NCI-H774 (cell line): Measurements from ENCODE around the gene TTLL11.
"Not testable (repeated sequence)": the region's sequence is repeated elsewhere in the genome, so short reads cannot be mapped to it uniquely, and the experiment has no call there.

ENCODE experiments used
- DNase-seq: peaks from one replicate; lab custom pipeline; 2025; lab: John Stamatoyannopoulos, UW

TTLL11 gene

DNA sequence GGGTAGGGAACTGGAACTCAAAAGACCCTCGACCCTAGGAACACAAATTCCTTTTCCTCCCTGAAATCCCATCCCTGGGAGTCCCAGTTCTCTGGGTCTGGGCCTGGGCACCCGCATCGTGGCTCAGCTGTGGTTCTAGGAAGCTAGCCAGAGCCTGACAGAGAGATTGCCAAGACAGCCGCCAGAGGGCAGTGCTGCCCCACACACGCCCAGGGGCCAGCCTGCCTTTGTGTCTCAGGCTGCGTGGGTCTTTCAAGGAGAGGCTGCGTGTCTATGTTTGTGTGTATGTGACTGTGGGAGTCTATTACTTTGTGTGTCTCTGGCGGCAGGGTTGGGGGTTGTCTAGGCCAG is 32.0 kb upstream of the TTLL11 start:
- DNase-seq, result peak; percentile 75

DNA sequence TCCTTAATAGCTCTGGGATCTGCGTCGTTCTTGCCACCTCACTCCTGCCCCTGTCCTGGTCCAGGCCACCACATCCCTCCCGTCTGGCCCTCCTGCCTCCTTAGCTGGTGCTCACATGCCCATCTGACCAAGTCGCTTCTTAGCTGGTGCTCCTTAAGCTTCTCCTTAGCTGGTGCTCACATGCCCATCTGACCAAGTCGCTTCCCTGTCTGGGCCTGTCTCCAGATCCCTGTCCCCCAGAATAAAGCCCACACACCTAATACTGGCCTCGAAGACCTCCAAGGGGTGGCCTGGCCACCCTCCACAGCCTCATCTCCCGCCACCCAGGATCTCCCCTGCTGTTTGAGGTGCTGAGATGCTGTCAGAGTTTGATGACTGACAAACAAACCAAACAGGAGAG is 31.4 kb upstream of the TTLL11 start:
- DNase-seq, result no peak

DNA sequence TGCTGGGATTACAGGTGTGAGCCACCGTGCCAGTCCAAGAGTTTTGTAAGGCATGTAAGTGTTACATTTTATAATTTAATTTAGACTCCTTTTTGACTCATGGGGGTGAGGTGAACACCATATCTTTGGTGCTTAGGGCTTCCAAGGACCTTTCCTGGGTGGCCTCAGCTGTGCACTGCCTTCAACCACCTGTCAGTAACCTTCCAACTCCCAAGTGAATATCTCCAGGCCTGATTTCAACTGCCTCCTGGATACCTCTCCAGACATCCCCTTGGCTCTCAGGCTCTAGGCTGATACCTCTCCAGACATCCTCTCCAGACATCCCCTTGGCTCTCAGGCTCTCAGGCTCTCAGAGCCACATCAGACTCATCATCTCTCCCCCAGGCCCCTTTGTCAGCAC is 30.9 kb upstream of the TTLL11 start:
- DNase-seq, result no peak

DNA sequence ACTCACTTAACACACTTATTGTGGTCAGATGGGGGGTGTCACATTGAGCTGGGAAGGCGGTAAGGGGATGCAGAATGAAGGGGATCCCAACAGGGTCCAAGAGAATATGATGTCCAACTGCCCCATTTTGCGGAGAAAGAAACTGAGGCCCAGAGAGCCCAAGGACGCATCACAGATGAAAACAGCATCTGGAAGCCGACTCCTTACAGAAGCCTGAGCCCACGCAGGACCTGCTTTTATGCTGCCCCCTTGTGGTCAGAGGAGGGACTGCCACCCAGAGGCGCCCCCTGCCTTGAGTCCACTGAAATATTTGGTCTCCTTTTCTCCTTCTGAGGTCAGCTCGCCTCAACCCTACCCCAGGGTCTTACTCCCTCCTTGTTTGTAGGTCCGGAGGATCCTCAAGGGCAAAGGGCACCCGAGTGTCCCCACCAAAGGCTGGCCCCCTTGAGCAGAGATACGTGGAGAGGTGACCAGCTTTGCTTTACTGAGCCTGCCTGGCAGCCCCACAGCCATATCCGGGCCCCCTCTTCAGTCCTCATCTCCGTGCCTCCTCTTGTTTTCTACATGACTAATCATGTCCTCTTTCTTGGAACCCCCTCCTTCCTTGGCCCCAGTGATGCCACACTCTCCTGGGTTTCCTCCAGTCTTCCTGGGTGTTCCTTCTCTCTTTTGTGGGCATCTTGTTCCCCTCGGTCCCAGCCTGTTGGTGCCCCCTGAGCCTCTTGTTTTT is 30.0 kb upstream of the TTLL11 start:
- peak; percentile 51 for DNase-seq

DNA sequence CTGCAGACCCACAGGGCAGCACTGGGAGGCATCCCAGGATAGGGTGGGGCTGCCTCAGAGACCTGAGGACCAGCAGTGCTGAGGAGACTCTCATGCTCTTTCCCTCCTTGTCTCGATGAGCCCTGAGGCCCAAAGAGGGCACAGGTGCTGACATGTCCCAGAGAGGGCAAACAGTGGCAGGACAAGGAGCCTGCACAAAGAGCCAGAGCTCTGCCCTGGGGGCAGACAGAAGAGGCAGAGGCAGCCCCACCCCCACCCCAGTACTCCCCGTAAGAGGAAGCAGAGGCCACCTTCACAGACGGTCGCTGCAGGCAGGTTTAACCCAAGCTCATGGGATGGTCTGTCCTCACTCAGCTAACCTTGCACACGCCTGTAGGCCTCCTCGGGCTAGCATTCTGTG is 29.4 kb upstream of the TTLL11 start:
- no peak for DNase-seq

DNA sequence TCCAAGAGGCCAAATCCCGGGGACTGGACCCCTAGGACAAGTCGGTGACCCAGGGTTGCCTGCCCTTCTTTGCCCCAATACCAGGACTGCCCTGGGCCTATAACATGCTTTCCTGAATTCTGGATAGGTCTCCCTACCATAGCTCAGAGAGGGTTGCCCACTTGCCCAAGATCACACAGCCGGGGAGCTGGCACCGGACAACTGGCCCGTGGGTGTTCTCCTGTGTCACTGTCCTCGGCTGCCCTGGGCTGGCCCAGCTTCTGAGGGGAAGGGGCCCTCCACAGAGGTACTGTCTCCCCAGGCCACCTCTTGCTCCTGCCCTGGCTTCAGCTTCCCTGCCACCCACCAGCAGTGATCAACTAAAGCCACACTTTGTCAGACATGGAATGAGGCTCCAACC is 28.8 kb upstream of the TTLL11 start:
- no peak for DNase-seq

DNA sequence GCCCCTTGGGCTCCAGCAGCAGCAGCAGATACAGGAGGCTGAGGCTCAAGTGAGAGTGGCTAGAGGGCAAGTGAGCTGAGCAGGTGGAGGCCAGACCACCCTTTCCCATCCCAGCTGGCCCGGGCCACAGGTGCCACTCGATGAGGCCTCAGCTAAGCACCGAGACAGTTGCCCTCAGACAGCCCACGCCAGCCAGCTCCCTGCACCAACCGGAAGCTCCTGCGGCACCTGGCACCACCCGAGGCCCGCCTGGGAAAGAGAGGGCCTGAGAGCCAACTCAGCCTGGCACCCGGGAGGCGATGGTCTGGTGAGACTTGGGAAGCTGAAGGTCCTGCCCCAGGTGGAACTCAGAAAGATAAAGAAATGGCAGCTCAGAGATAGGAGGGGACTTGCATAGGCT is 28.3 kb upstream of the TTLL11 start:
- DNase-seq, result no peak

DNA sequence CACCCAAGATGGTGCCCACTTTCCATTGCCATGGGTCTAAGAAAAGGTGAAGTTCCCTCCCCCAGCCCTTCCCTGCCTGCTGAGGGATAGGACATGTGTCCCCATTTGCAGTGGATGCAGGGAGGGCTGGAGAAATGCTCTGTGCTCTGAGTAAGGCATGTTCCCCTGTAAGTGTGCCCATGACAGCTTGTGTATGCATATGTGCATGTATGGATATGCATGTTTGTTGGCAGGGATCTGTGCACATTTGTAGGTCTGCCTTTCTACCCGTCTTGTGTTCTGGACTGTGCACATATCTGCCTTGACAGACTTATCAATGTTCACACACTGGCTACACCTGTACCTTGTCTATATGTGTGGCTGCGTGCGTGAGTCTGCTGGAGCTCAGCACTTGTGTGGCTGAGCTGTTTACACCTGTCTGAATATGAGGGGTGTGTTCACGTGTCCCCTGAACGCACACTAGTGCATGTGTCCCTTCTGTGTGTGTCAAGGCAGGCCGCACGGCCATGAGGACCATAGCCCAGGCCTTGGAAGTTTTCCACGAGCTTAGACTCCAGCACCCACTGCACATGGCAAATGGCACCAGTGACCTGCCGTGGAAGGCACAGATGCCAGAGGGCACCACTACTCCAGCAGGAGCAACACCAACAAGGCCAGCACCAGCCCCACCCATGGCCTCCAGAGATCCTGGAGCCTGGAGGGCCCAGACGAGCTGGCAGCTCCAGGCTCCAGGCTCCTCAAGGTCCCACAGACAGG is 27.4 kb upstream of the TTLL11 start:
- DNase-seq, result no peak

DNA sequence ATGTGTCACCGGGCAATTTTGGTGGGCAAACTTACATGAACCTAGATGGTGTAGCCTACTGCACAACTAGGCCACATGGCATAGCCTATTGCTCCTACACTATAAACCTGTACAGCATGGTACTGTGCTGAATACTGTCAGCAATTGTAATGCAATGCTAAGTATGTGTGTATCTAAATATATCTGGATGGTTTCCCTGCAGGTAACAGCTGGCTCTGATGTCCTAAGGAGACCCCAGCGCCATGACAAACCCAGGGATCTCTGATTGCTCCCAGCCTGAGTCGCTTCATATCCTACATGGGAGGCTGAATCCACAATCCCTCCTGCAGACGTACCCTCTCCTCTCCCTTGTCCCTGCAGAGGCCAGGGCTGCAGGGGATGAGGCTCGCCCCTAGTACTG is 26.6 kb upstream of the TTLL11 start:
- no peak for DNase-seq

DNA sequence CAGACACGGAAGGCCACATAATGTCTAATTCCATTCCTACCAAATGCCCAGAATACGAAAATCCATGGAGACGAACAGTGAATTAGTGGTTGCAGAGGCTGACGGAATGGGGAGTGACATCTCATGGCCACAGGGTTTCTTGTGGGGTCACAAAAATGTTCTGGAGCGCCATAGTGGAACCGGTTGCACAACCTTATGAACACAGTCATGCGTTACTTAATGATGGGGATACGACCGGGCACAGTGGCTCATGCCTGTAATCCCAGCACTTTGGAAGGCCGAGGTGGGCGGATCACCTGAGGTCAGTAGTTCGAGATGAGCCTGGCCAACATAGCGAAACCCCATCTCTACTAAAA is 26.0 kb upstream of the TTLL11 start:
- DNase-seq, result no peak

DNA sequence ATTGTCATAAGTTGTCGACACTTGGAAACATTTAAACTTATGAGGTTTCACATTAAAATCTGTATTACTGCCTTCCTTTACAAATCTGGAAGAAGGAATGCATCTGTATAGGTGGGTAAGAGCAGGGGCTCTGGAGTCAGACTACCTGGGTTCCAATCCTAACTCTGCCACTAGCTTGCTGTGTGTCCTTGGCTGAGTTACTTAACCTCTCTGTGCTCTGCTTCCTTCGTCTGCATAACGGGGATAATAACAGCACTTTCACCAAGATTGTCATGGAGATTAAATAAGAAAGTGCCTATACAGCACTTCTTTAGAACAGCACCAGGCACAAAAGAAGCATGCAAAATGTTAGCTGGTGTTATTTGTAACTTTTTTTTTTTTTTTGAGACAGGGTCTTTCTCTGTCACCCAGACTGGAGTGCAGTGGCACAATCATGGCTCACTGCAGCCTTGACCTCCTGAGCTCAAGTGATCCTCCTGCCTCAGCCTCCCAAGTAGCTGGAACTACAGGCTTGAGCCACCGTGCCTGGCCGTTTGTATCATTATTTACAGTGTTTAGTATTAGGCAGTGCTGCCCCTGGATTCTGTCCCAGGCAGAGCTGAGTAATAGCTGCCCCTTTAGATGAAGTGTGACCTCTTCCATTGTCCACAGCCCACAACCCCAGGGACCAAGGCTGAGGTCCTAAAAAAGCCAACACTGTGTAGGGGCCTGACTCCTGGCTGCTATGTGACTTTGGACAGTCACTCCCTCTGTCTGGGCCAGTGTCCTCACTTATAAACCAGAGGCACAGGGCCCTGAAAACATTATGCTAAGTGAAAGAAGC is 25.4 kb upstream of the TTLL11 start:
- no peak for DNase-seq

DNA sequence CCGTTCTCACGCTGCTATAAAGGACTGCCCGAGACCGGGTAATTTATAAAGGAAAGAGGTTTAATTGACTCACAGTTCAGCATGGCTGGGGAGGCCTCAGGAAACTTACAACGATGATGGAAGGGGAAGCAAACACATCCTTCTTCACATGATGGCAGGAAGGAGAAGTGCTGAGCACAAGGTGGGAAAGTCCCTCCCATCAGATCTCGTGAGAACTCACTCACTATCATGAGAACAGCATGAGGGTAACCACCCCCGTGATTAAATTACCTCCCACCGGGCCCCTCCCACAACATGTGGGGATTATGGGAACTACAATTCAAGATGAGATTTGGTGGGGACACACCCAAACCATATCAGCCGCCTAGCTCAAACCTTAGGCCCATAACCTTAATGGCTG is 24.1 kb upstream of the TTLL11 start:
- DNase-seq, result not testable (repeated sequence)

DNA sequence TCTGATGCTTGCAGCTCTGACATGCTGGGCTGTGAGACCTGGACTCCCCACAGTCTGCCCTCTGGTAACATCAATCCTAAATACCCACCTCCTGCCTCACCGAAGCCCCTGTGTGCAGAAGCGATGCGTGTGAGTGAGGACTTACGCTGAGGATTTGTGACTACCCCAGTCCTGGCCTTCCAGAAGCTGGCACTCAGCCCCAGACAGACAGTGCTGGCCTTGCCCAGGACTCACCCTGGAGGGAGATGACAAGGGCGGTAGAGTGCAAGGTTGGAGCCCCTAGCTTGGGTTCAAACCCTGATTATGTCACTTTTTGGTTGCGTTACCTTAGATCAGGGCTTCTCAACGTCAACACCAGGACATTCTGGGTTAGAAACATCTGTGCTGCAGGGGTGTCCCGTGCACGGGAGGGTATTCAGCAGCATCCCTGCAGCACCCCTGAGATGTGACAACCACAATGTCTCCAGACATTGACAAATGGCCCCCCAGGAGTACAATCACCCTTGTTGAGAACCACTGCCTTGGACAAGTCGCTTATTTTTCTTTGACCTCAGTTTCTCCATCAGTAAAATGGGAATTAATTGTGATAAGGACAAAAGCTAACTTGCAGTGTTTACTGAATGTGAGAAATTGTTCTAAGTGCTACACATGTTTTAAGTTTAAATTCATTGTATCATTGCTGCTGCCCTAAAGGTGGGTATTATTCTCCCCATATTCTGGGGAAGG is 23.5 kb upstream of the TTLL11 start:
- DNase-seq, result no peak

DNA sequence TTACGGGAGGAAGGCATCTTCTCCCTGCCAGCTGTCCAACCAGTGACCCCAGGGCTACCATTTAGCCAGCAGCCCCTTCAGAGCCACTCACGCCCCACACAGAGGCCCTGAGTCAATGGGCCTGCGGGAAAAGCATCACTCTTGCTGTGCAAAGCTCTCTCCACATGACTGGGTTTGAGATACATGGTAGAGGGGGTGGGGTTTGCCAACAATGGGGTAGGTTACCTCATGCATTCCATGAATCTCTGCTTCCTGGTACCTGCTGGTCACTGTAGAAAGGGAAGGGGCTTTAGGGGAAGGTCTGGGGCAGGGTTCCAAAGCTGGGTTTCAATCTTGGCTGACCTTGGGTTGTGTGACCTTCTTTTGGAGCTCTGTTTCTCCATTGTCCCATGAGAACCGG is 22.9 kb upstream of the TTLL11 start:
- DNase-seq, result no peak

DNA sequence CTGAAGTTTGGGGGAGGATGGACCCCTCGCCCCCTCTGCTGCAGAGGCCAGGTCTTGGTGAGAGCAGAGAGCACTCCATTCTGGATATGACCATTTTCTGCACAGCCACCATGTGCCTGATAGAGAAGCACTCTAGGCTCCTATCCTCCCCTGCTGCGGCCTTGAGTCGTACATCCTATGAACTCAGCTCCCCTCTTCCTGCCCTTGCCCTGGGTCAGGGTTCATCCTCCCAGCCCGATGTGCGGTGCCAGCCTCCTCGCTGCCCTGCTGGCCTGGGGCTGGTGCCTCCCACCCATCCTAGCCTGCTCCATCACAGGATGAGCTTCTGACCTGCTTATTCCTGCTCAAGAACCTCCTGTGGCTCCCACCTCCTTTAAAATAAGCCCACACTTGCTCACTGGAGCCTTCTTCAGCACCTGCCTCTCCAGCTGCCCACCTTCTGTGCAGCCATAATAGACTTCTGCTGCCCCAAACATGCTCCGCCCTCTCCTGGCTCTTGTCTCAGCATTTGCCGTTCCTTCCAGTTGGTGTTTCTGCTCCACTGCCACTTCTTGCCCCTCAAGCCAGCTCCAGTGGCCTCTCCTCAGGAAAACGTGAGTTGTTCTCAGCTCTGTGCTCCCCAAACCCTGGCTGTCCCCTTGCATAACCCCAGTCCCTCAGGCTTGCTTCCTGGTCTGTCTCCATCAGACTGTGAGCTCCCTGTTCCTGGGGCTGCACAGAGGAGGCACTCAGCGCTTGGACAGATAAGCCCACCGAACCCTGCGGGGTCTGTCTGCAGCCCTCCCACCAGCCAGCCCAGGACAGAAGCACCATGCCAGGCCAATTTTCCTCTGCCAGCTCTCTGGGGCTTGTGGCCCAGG is 22.3 kb upstream of the TTLL11 start:
- no peak for DNase-seq

DNA sequence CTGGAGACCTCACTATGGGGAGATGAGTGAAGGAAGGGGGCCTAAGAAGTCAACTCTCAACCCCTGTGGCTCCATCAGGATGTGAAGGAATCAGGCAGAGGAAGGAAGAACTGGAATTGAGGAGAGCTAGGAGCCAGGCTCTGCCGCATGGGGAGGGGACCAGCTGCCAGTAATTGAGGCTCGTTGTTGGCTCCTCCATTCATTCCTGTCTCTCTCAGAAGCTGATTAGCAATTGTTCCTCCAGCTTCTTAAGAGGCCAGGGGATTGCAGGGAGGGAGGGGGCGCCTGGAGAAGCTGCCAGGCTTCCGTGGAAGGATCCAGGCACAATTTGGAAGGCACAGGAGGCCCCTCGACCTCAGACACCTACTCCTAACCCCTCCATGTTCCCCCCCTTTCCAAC is 20.5 kb upstream of the TTLL11 start:
- DNase-seq, result no peak

DNA sequence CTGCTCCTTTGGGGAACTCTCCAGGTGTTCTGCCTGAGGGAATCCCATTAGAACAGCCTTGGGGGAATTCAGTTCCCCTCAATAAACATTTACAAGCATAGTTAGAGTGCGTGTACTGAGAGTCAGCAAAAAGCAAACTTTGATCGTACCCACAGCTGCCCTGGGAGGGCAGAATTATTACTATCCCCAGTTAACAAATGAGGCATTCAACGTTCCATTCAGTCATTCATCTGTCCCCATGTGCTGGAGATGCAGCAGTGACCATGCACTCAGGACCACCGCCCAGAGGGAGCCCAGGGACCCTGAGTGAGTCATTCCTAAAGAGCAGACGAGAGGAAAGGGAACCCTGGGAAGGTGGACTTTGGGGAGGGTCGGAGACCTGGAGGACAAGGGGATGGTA is 19.1 kb upstream of the TTLL11 start:
- DNase-seq, result no peak

DNA sequence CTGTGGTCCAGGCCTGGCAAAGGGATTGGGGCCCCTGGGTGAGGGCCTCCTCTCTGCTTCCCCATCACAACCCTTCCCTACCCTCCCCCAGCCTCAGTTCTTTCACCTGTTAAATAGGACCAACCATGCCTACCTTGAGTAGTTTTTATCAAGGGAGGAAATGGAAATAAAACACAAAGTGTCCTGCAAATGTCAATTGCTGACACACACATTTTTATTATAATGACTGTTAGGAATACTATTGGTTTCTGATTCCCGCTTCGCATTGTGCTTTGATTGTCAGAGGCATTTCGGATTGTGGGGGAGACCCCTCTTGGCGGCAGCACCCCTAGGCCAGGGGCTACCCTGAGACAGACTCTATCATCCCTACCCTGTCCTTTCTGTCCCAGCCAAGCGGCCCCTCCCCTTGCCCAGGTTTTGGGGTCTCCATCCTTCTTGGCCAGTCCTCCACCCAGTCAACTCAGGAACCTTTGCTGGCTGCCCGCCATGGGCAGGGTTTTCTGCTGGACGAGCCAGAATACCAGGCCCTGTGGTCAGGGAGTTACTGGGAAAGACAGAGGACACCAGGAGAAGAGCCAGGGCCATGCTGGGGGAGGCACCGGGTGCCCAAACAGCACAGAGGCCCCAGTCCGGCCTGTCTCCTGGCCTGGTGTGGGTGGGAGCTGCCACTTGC is 18.4 kb upstream of the TTLL11 start:
- DNase-seq, result no peak

DNA sequence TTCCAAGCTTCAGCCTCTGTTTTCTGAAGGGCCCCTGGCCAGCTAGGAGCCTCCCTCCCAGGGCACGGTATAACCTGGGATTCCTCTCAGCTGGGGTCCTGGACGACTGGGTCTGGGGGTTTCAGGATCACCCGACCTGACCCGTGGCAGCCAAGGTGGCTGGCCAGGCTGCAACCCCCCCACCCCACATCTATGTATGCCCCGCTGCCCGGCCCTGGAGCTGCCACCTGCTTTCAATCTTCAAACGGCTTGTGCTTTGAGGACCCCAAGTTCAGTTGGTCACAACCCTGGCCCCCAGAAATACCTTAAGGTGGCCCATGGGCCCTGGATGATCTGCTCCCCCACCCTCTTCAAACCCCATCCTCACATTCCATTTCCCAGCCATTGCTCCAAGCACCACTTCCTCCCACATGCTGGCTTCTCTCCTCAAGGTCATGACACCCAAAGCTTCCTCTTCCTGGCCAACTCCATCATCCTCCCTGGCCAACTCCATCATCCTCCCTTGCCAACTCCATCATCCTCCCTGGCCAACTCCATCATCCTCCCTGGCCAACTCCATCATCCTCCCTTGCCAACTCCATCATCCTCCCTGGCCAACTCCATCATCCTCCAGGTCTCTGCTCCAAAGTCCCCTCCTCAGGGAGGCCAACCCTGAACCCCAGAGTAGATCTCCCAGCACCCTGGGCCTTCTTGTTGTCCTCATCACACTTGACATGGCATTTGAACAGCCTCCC is 17.2 kb upstream of the TTLL11 start:
- no peak for DNase-seq
